Brain microvascular endothelial cell (primary cell): Measurements from ENCODE around the gene TMEM273.

Source experiments
- DNase-seq: peaks from one replicate; pipeline ENCODE4 v3.0.0-alpha.2; 2020
- H3K27ac ChIP-seq: fragments of 250-450 bp; sonication (Bioruptor Pico); 2 replicates; pipeline ENCODE4 v1.5.1; 2020; ENCODE audit warnings: mild to moderate bottlenecking, moderate library complexity
- H3K27me3 ChIP-seq: fragments of 250-450 bp; sonication (Bioruptor Pico); replicated peaks from 2 replicates; pipeline ENCODE4 v1.5.1; 2020; ENCODE audit warnings: mild to moderate bottlenecking
- H3K36me3 ChIP-seq: fragments of 250-450 bp; sonication (Bioruptor Pico); replicated peaks from 2 replicates; pipeline ENCODE4 v1.5.1; 2020; ENCODE audit warnings: mild to moderate bottlenecking
- H3K4me3 ChIP-seq: 2 replicates; pipeline ENCODE4 v1.5.1; 2011; ENCODE audit warnings: low read depth, mild to moderate bottlenecking, control low read depth, low read length, moderate library complexity
- CTCF ChIP-seq: IDR thresholded peaks from 2 replicates; pipeline ENCODE4 v1.5.1; 2011; ENCODE audit warnings: low read depth, mild to moderate bottlenecking, moderate library complexity, low read length, control low read depth, inconsistent platforms; ENCODE audit errors: missing control alignments
- in situ Hi-C: cut with HindIII; loops from 2 replicates; pipeline ENCODE4 v1.10.0; 2017; ENCODE audit warnings: low sequenced_read_pairs, low pct_ligation_motif_present

The TMEM273 gene

GRCh38 chr10:49162761-49163310 is 25.4 kb downstream of the TMEM273 start:
- DNase-seq: no peak
- Histone ChIP-seq H3K36me3 (no peaks in the 10 kb centered on the region), H3K27ac (no peak overlapping the region), H3K27me3 (no peaks in the 10 kb centered on the region), H3K4me3 (no peak overlapping the region)
- in situ Hi-C loops: no loop called here
- no peak for TF ChIP-seq CTCF

- no peak for TF ChIP-seq CTCF
- Histone ChIP-seq H3K4me3 (no peak overlapping the region), H3K36me3 (no peaks in the 10 kb centered on the region), H3K27me3 (no peaks in the 10 kb centered on the region), H3K27ac (no peak overlapping the region)
- in situ Hi-C loops: no loop called here
- DNase-seq: no peak
These were observed 26.1 kb downstream of the TMEM273 start for GRCh38 chr10:49162063-49162462.

GRCh38 chr10:49161411-49161997 is 26.7 kb downstream of the TMEM273 start:
- TF ChIP-seq CTCF: peak; percentile 66
- in situ Hi-C loops: no loop called here
- Histone ChIP-seq H3K36me3 (no peaks in the 10 kb centered on the region), H3K27me3 (no peaks in the 10 kb centered on the region), H3K4me3 (no peak overlapping the region), H3K27ac (no peak overlapping the region)
- peak; percentile 55 for DNase-seq

DNA sequence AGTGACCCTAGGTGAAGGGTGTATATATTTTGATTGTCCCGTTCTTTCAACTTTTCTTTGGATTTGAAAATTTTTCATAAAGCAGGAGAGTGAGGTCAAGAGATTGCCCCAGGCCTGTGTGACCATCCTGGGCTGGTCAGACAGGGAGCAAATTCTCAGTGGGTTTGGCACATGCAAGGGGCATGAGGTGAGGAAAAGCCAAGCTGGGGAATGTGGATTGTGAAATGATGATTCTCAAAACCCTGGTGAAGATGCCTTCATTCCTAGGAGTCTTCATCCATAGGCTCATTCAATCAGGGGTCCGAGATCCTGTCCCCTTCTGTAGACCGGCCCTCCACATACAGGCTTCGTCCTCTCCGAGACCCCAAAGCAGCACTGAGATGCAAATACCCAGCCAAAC is 27.4 kb downstream of the TMEM273 start:
- no peaks in the 10 kb centered on the region for H3K36me3 ChIP-seq
- no peak overlapping the region for H3K27ac ChIP-seq
- H3K27me3 ChIP-seq: no peaks in the 10 kb centered on the region
- TF ChIP-seq CTCF: no peak
- no peak for DNase-seq
- in situ Hi-C loops: no loop called here
- no peak overlapping the region for H3K4me3 ChIP-seq

- no peak for TF ChIP-seq CTCF
- Histone ChIP-seq H3K27ac (no peak overlapping the region), H3K36me3 (no peaks in the 10 kb centered on the region), H3K4me3 (no peak overlapping the region), H3K27me3 (no peaks in the 10 kb centered on the region)
- in situ Hi-C loops: no loop called here
- DNase-seq: no peak
These were observed 28.1 kb downstream of the TMEM273 start for GRCh38 chr10:49160110-49160509.

DNA sequence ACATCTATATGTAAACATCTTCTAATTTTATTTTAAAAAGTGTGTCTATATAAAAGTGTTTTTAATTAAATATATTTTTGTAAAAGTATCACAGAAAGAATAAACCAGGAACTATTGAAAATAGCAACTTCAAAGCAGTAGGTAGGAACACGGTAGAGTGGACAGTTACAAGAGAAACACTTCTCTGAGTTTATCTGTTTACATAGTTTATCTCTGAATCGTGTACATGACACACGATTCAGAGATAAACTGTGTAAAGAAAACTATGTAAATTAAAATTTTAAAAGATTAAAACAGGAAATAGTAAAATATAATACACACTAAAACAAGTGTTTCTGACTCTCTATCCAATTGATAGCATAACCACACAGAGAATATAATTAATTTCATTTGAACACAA is 29.3 kb downstream of the TMEM273 start:
- no peak for TF ChIP-seq CTCF
- no peaks in the 10 kb centered on the region for H3K36me3 ChIP-seq
- no peak overlapping the region for H3K27ac ChIP-seq
- H3K4me3 ChIP-seq: no peak overlapping the region
- in situ Hi-C loops: no loop called here
- no peaks in the 10 kb centered on the region for H3K27me3 ChIP-seq
- no peak for DNase-seq
